Keratinocyte (primary cell): ENCODE results near the gene KCNJ9. TPM values are rescaled to one million over a fixed set of nuclear protein-coding genes. Genes with fewer than 3 reads are reported as not detected.

Experiments
- DNase-seq: peaks from one replicate; pipeline ENCODE4 v3.0.0-alpha.2; 2011; ENCODE audit warnings: low read depth, missing footprints, low spot score
- FAIRE-seq: peaks from 2 replicates; lab custom pipeline; 2011; peaks lifted over from hg19 to GRCh38; lab: Jason Lieb, UNC
- H2AFZ ChIP-seq: 2 replicates; pipeline ENCODE4 v1.6.0; 2012; ENCODE audit warnings: low read length, control low read depth, inconsistent platforms; ENCODE audit not compliant: control insufficient read depth
- H3K27ac ChIP-seq: 2 replicates; pipeline ENCODE4 v1.5.1; 2011; ENCODE audit warnings: low read length; ENCODE audit not compliant: control insufficient read depth, insufficient read depth
- H3K27me3 ChIP-seq: 3 replicates; pipeline ENCODE4 v1.6.0; 2011; ENCODE audit warnings: low read length; ENCODE audit not compliant: control insufficient read depth, insufficient read depth; ENCODE audit errors: extremely low read depth
- H3K36me3 ChIP-seq, 2 experiments: 2 replicates in 1 of 2; 3 replicates in 1 of 2; pipeline ENCODE4 v1.5.1; 2011; ENCODE audit warnings: low read length in 2 of 2, mild to moderate bottlenecking in 1 of 2; ENCODE audit not compliant: control insufficient read depth in 2 of 2, insufficient read depth in 2 of 2; ENCODE audit errors: extremely low read depth in 1 of 2
- H3K4me1 ChIP-seq: 3 replicates; pipeline ENCODE4 v1.5.1; 2011; ENCODE audit warnings: low read length; ENCODE audit not compliant: control insufficient read depth, insufficient read depth; ENCODE audit errors: extremely low read depth
- H3K4me2 ChIP-seq: 3 replicates; pipeline ENCODE4 v1.6.0; 2011; ENCODE audit warnings: low read depth, low read length; ENCODE audit not compliant: control insufficient read depth, insufficient read depth; ENCODE audit errors: extremely low read depth
- H3K4me3 ChIP-seq, 3 experiments: fragments of 200-600 bp in 1 of 3; sonication (generic) in 1 of 3; 2 replicates in 2 of 3; 3 replicates in 1 of 3; pipeline ENCODE4 v1.5.1; 2011 to 2016; ENCODE audit warnings: low read length in 3 of 3, mild to moderate bottlenecking in 3 of 3, control low read depth in 2 of 3, inconsistent platforms in 1 of 3, low read depth in 1 of 3, mixed read lengths in 1 of 3, mixed run types in 1 of 3, moderate library complexity in 1 of 3; ENCODE audit not compliant: control insufficient read depth in 2 of 3, insufficient read depth in 2 of 3; ENCODE audit errors: extremely low read depth in 1 of 3
- H3K79me2 ChIP-seq: 2 replicates; pipeline ENCODE4 v1.6.0; 2012; ENCODE audit warnings: low read length; ENCODE audit not compliant: control insufficient read depth, insufficient read depth
- H3K9ac ChIP-seq: 3 replicates; pipeline ENCODE4 v1.6.0; 2011; ENCODE audit warnings: low read length; ENCODE audit not compliant: control insufficient read depth, insufficient read depth; ENCODE audit errors: extremely low read depth
- H3K9me1 ChIP-seq: 3 replicates; pipeline ENCODE4 v1.6.0; 2011; ENCODE audit warnings: low read length; ENCODE audit not compliant: control insufficient read depth, insufficient read depth; ENCODE audit errors: extremely low read depth
- H3K9me3 ChIP-seq: 2 replicates; pipeline ENCODE4 v1.5.1; 2012; ENCODE audit warnings: low read depth, low read length; ENCODE audit not compliant: control insufficient read depth
- H4K20me1 ChIP-seq: 3 replicates; pipeline ENCODE4 v1.6.0; 2011; ENCODE audit warnings: low read length; ENCODE audit not compliant: control insufficient read depth, insufficient read depth; ENCODE audit errors: extremely low read depth
- CTCF ChIP-seq, 3 experiments: IDR thresholded peaks in 1 of 3; conservative IDR thresholded peaks in 1 of 3; optimal IDR thresholded peaks in 1 of 3; 2 replicates in 2 of 3; 3 replicates in 1 of 3; pipeline versions ENCODE3 to v1.5.1; 2011; ENCODE audit warnings: low read length in 3 of 3, mild to moderate bottlenecking in 3 of 3, moderate library complexity in 2 of 3, control low read depth in 1 of 3, inconsistent platforms in 1 of 3; ENCODE audit not compliant: insufficient read depth in 2 of 3; ENCODE audit errors: extremely low read depth in 1 of 3
- EZH2 ChIP-seq: IDR thresholded peaks from one replicate; pipeline ENCODE4 v1.6.1; 2012; ENCODE audit warnings: inconsistent platforms, mild to moderate bottlenecking, low read length, moderate library complexity
- dilution Hi-C: fragments of 300-500 bp; cut with MboI; formaldehyde crosslinking; loops from one replicate; pipeline ENCODE4 v1.7.0; 2020; ENCODE audit warnings: low sequenced_read_pairs; ENCODE audit not compliant: extremely low pct_ligation_motif_present
- polyA plus RNA-seq, 5 experiments: library from polyadenylated mRNA; depleted of rRNA in 3 of 5; stranded (reverse) in 3 of 5; stranded (forward) in 1 of 5; unstranded in 1 of 5; fragments of >200 nt; gene quantifications; 1 replicate in 1 of 5; 2 replicates in 3 of 5; 3 replicates in 1 of 5; pipeline versions ENCODE4 v1.2.1 to v1.2.3, GENCODE V29; 2011 to 2012; ENCODE audit warnings: missing spikeins in 2 of 5, low read depth in 1 of 5, low replicate concordance in 1 of 5

KCNJ9 gene
- polyA plus RNA-seq, 1 donor (not counting 4 experiments of a cell fraction or from before 2014, with no cell fraction given) = not detected

- TF ChIP-seq EZH2 = no peak
- TF ChIP-seq CTCF (optimal IDR thresholded peaks at IDR 0.05 in 1 of 3, IDR thresholded peaks at IDR 0.05 in 1 of 3, conservative IDR thresholded peaks at IDR 0.05 in 1 of 3; ENCODE audit: extremely low read depth in 1 of 3, insufficient read depth in 2 of 3, low read length in 3 of 3) = no peak
- FAIRE-seq = no peak
- H3K9me1 ChIP-seq = no peaks in the 10 kb centered on the region
- H3K9me3 ChIP-seq = no peaks in the 10 kb centered on the region
- no peak overlapping the region for H3K27ac ChIP-seq
- peaks cover 3% of the 10 kb centered on the region for H3K4me1 ChIP-seq
- no peak overlapping the region for H3K4me3 ChIP-seq
- H3K79me2 ChIP-seq = no peaks in the 10 kb centered on the region
- no peak overlapping the region for H3K4me2 ChIP-seq
- H3K9ac ChIP-seq = no peak overlapping the region
- H4K20me1 ChIP-seq = no peaks in the 10 kb centered on the region
- H3K36me3 ChIP-seq = no peaks in the 10 kb centered on the region
- DNase-seq = no peak
- no peak overlapping the region for H2AFZ ChIP-seq
- H3K27me3 ChIP-seq = peaks cover 43% of the 10 kb centered on the region
- dilution Hi-C loops = no loop called here
Observed at GRCh38 chr1:160056648-160057169, 24.6 kb upstream of the KCNJ9 start.

- Histone ChIP-seq H2AFZ (no peak overlapping the region), H3K4me2 (no peak overlapping the region), H3K4me3 (no peak overlapping the region), H3K9me3 (no peaks in the 10 kb centered on the region), H3K27me3 (peaks cover 37% of the 10 kb centered on the region), H3K9me1 (no peaks in the 10 kb centered on the region), H3K4me1 (peaks cover 3% of the 10 kb centered on the region), H3K27ac (no peak overlapping the region), H3K36me3 (no peaks in the 10 kb centered on the region), H3K9ac (no peak overlapping the region), H3K79me2 (no peaks in the 10 kb centered on the region), H4K20me1 (no peaks in the 10 kb centered on the region)
- dilution Hi-C loops = no loop called here
- FAIRE-seq (no peak), DNase-seq (no peak)
- TF ChIP-seq EZH2 (no peak), CTCF (optimal IDR thresholded peaks at IDR 0.05 in 1 of 3, IDR thresholded peaks at IDR 0.05 in 1 of 3, conservative IDR thresholded peaks at IDR 0.05 in 1 of 3; ENCODE audit: extremely low read depth in 1 of 3, insufficient read depth in 2 of 3, low read length in 3 of 3) (peak in 2 of 3 experiments; percentile 33 to 44)
Observed at GRCh38 chr1:160058087-160058486, 23.3 kb upstream of the KCNJ9 start.
